HG02610 (cell line): Measurements from ENCODE around the gene SLC32A1.
A peak's percentile ranks its signal among the peaks of the same experiment; 100 is the strongest.

Experiments used
- ATAC-seq: cut with Tn5 transposase; IDR thresholded peaks from one replicate; pipeline ENCODE4 v1.9.1; 2021; ENCODE audit warnings: mild to moderate bottlenecking, moderate library complexity; ENCODE audit not compliant: unreplicated experiment

The SLC32A1 gene

DNA sequence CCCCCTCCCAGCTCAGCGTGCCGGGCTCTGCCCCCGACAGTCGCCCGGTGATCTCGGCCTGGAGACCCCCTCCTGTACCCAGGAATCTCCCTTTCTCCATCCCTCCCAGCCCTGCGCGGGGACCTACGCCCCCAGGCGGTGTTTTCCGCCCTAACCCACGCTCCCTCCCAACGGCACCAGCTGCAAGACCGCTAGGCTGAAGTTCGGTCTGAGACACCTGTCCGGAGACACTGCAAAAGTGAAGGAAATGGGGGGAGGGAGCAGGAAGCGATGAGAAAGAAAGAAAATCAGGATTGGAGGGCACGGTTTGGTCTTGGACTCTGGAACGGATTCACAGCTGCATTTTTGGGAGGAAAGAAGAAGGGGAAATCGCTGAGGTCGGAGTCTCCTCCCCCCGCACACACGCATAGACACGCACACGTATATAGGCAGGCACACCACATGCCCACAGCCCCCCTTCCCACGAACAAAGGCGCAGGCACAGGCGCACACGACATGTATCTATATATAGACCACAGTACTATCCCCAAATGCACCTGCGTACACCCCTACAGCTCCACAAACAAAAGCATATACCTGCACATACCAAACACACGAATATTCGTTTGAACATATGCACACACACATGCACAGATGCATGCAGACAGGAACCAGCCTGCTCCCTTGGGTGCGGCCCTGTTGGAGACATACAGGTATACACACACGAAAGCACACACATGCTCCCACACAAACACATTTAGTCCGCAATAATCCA, 1.0 kb downstream of the SLC32A1 start:
- ATAC-seq: no peak

DNA sequence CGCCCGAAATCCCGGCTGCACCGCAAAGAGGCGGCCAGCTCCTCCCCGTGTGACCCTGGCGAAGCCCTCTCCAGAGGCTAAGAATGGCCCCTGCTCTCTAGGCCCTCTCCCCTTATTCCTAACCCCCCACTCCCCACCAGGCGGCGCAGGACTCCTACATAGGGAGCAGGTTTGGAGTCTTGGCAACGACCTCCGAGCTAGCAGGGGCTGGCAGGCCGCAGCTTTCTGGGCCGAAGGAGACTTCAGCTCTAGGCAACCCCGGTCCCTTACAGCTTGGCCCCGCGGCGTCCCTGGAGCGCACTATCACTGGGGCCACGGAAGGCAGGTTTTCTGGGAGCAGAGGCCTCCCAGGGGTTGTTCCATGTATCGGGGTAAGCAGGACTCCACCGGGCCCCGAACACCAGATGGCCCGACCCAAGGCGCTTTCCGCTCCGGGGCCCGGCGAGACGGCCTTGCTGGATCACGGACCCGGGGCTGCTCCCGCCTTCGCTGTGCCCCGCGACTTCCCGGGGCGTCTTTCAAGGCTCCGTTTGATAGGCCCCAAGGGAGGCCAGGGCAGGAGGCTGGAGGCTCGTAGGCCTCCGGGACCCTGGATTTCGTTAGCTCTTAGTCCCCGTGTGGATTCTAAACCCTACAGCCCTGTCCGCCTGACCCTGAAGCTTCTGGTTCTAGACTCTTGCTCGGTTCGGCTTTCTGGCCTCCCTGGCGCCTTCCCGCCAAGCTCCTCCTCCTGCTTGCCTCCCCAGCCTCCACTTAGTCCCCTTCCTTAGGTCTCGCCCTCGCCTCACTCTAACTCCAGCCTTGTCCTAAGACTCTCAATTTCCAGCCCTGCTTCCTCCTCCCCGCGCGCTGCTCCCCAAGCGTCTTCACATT, 1.9 kb downstream of the SLC32A1 start:
- no peak for ATAC-seq

DNA sequence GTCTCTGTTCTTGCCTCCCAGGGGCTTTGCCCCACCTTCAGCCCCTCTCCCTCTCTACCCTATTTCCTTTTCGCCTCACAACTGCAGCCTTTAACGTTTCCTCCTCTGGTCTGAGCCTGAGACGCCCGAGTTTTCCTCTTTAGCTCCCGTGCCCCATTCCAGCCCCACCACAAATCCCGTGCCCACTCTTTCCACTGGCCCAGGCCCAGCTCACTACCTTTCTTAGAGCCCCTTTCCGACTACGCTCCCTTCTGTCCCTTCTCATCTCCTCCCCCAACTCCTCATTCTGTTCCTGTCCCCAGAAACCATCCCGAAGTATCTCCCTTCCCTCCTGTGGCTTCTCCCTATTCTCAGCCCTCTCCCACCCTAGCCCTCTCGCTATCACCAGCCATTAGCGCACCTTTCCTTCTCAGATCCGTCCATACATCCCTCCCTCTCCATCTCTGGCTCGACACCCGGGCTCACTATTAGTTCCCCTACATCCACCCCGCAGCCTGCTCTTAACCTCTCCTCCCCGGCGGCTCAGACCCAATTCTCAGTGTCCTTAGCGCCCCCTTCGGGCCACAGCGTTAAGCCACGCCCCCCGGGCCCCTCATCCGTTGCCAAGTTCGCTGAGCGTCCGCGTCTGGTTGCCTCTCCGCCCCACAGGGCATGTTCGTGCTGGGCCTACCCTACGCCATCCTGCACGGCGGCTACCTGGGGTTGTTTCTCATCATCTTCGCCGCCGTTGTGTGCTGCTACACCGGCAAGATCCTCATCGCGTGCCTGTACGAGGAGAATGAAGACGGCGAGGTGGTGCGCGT, 2.7 kb downstream of the SLC32A1 start:
- no peak for ATAC-seq

DNA sequence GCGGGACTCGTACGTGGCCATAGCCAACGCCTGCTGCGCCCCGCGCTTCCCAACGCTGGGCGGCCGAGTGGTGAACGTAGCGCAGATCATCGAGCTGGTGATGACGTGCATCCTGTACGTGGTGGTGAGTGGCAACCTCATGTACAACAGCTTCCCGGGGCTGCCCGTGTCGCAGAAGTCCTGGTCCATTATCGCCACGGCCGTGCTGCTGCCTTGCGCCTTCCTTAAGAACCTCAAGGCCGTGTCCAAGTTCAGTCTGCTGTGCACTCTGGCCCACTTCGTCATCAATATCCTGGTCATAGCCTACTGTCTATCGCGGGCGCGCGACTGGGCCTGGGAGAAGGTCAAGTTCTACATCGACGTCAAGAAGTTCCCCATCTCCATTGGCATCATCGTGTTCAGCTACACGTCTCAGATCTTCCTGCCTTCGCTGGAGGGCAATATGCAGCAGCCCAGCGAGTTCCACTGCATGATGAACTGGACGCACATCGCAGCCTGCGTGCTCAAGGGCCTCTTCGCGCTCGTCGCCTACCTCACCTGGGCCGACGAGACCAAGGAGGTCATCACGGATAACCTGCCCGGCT, 3.4 kb downstream of the SLC32A1 start:
- no peak for ATAC-seq

DNA sequence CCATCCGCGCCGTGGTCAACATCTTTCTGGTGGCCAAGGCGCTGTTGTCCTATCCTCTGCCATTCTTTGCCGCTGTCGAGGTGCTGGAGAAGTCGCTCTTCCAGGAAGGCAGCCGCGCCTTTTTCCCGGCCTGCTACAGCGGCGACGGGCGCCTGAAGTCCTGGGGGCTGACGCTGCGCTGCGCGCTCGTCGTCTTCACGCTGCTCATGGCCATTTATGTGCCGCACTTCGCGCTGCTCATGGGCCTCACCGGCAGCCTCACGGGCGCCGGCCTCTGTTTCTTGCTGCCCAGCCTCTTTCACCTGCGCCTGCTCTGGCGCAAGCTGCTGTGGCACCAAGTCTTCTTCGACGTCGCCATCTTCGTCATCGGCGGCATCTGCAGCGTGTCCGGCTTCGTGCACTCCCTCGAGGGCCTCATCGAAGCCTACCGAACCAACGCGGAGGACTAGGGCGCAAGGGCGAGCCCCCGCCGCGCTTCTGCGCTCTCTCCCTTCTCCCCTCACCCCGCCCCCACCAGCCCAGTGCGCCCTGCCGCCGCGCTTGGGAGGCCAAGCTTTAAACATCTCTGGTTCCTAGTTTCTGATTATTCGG, 4.0 kb downstream of the SLC32A1 start:
- no peak for ATAC-seq

DNA sequence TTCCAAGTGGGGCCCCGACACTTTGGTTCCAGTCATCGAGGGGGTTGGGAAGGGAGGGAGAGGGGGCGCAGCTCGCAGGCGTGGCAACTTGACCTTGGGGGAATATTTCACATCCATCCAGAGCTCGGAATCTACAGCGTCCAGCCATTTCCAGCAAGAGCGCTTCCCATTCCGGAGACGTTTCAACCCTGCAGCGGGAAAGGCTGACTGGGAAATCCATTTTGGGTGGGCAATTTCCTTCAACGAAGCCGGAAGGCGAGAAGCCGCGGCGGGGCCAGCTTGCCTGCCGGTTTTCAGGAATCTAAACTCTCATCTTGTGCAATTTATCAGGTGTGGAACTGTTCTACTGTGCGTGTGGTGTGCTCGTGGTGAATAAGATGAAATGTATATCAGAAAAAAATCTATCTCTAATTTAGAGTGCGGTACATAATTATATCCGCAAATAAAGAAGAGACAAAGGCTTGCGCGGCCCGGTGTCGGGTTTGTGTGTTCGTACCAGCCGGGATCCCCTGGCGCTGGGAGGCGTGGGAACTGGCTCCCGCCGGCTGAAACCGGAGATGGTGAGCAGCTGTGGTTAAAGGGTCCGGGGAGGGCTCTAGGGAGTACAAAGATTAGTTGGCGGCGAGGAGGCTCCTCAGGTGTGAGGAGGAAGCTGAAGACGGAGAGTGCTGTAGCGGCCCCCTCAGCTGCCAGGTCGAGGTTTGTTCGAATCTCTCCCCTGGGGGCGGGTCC, 4.8 kb downstream of the SLC32A1 start:
- ATAC-seq: no peak

DNA sequence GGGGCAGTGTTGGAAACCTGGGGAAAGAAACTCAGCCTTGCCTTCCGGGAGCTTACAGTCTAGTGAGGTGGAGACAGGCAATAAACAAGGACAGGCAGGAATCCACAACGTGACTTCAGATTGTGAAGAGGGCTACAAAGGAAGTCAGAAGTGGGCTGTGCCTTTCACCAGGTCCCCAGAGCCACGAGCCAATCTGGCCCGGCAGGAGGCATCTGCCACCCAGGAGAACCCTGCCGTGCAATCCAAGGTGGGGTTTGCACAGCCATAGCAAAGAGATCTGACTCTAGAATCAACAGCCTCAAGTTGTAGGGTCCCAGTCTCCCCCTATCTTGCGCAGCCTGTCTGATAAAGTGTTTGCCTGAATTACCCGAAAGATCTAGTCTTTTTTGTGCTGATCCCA, 5.5 kb downstream of the SLC32A1 start:
- no peak for ATAC-seq

DNA sequence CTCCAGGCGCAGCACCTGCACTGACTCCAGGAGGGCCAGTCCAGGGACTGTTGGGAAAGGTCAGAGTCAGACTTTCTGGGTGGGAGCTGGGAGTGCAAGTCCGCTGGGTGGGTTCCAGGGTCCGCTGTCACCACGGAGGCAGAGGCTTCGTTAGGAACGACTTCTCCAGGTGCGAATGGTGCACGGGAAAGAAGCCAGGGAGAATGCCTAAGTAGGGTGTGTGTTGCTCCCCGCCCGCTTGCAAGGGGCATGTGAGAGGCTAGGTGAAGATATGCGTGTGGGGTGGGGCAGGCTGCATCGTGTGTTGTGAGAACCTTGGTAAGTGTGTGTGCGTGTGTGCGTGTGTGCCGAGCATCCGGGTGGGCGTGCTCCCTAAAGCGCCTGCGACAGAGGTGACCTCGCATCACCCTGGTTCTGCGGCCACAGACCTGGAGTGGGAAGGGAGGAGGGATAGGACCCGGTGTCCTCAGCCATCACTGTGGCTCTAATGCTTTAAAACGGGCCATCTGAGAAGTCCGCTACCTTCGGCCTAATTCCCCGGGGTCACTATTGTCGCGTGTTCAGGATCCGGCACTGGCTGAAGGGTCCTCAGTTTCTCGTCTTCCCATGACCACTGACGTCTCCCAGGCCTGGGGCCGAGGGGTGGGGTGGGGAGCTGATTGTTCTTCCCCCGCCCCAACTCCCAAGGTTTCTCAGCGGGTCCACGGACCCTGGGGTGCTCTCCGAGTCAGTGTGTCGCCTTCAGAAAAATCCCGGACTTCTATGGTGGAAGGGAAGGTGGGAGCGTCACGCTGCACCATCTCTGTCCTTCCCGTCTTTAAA, 6.1 kb downstream of the SLC32A1 start:
- ATAC-seq: no peak

DNA sequence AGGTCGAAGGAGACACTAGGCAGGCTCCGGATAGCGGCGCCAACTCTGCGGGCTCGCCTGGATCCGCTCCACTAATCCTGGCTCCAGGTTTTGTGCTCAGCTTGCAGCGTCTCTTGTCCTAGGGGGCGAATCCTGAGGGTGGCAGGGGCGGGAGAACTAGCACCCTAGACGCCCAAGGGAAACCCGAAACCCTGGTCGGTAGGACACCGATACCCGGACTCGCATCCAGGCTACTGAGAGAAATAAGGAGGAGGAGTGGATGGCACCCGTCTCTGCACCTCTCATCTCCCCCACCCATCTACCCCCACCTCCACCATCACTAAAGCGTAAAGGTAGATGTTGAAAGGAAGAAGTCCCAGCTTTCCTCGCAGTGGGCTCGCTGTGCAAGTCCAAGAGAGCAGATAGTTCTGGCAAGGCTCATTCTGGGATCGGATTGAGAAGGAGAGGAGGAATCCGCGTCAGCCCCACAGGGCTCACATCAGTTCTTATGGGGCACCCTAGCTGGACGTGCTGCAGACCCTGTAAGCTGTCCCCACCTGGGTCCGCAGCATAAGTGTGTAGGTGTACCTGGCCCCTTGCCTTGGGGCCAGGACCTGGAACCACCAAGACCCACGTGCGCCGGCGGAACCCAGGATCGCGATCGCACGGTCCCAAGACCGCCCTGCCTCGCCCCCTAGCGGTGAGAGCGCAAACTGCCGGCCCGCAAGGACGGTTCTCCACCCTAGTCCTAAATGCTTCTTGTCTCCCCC, 6.9 kb downstream of the SLC32A1 start:
- ATAC-seq: no peak

DNA sequence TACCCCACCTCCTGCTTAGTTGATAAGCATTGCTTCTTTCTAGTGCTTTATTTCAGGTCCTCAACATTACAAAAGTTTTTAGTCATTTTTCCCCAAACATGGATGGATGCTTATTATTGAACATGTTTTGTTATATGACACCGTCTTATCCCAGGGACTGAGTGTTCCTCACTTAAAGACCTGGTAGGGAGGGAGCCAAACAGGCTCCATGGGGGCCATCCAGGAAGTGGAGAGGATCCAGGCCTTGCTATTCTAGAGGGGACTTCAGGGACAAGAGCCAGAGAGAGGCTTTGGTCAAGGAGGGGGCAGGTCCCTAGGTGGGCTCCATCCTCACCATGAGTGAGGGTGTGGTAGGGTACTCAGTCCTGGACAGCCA, 7.4 kb downstream of the SLC32A1 start:
- ATAC-seq: no peak

DNA sequence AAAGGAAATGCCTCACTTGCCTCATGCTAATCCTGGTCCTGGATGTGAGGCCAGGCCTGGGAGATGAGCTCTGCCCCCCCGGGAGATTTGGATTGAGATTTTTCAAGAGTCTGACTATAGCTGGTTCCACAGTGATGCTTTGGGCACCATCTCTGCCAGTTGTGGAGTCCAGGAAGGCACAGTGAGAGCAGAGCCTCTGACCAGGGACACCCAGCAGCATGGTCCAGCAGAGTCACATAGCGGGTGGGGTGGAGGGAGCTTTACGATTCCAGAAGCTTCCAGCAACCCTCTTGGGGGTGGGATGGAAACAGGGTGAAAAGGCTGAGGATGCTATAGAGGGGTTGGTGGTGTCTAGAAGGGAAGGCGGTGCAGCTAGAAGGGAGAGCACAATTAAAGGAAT, 8.7 kb downstream of the SLC32A1 start:
- no peak for ATAC-seq

DNA sequence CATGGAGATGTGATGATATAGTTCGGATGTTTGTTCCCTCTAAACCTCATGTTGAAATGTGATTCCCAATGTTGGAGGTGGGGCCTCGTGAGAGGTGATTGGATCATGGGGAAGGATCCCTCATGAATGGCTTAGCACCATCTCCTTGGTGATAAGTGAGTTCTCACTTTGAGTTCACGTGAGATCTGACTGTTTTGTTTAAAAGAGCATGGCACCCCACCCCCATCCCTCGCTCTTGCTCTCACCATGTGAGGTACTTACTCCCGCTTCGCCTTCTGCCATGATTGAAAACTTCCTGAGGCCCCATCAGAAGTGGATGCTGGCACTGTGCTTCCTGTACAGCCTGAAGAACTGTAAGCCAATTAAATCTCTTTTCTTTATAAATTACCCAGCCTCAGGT, 10.9 kb downstream of the SLC32A1 start:
- no peak for ATAC-seq

DNA sequence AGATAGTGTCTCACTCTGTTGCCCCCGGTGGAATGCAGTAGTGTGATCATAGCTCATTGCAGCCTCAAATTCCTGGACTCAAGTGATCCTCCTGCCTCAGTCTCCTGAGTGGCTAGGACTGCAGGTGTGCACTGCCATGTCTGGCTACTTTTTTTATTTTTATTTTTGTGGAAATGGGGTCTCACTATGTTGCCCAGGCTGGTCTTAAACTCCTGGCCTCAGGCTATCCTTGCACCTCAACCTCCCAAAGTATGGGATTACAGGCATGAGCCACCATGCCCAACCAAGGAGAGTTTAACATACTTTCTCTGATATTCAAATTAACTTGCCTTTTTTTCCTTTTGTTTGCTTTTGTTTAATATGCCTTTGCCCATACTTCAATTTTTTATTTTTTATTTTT, 13.6 kb downstream of the SLC32A1 start:
- no peak for ATAC-seq

DNA sequence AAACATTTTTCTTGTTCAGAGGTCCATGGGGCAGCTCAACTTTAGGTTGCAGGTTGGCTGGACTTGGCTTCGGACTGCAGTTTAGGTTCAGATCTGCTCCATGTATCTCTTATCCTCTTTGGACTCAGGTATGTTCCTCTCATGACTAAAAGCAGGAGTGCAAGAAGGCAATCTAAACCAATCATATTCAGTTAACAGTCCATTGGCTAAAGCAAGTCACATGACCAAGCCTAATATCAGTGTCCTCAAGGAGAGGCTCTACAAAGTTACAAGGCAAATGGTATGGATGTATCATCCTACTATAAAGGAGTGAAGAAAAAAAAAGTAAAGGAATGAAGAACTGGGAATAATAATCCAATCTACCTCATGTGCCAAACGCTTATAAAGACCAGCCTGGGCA, 21.5 kb downstream of the SLC32A1 start:
- ATAC-seq: no peak

DNA sequence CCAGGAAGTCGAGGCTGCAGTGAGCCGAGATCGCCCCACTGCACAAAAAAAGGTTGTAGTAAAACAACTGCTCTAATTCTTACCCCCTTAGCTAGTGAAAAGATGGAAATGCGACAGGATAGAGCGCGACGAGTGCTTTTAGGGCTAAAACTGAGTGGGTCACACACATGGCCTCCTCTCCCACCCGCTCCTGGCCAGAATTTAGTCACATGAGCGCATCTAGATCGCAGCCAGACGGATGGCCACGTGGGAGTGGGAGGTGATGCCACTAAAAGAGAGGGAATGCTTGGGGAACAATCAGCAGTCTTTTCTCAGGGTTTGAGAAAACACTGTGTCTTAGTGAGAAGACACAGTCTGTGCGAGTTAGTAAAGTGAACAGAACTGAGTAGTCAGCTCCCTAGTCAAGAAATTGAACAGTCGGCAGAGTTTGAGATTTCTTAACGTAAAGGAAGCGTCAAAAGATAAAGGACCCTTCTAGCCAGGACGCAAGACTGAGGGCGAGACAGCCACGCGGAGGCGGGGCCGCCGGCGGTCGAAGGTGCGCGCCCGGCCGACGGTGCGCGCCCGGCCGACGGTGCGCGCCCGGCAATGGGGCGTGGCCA, 23.3 kb downstream of the SLC32A1 start:
- no peak for ATAC-seq

DNA sequence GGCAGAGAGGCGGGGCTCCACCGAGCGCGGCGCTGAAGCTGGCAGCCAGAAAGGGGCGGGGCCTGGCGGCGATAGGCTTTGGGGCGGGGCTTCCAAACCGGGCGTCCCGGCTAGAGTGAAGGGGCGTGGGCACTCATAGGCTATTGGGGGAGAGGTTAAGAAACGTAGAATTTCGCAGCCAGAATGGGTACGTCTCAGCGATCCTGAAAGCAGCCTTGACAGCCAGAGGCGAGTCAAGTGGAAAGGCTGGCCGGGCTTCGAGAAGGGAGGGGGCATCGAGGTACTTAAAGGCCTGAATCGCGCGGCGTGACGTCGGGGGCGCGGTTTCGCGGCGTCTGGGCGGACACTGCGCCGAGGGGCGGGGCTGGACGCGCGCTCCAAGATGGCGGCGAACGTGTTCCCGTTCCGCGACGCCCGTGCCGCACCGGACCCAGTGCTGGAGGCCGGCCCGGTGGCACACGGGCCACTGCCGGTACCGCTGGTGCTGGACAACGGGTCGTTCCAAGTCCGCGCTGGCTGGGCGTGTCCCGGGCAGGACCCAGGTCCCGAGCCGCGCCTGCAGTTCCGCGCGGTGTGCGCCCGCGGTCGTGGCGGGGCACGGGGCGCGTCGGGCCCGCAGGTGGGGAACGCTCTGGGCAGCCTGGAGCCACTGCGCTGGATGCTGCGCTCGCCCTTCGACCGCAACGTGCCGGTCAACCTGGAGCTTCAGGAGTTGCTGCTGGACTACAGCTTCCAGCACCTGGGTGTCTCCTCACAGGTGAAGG, 24.0 kb downstream of the SLC32A1 start, which contains the start of gene ACTR5:
Gene ACTR5 (plus strand): TSS at position 364 of the 764 bp plus-strand sequence. CDS start 19 bp downstream, at position 383.
- ATAC-seq: peak; percentile 91

DNA sequence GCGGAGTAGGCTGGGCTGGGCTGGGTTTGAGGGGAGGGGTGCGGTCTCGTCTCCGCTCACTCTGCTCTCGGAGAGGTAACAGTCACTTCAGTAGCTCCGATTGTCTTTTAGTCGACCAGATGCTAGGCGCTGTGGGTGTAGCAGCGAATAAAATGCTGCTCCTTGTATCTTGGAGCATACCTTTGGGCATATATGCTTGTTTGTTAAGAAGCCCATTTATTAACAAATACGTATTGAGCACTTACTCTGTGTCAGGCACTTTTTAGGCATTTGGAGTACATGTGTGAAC, 24.5 kb downstream of the SLC32A1 start:
- ATAC-seq: peak; percentile 30
